GM18951 (cell line): Measurements from ENCODE around the gene TUBB3.

Experiments
- POLR2A ChIP-seq: IDR thresholded peaks from 4 replicates; pipeline ENCODE4 v1.6.1; 2011; ENCODE audit warnings: mild to moderate bottlenecking; ENCODE audit not compliant: insufficient read length, insufficient read depth; ENCODE audit errors: extremely low read depth
- in situ Hi-C: fragments of 300-500 bp; cut with MboI; formaldehyde crosslinking; loops from one replicate; pipeline ENCODE4 v1.12.0; 2022; ENCODE audit warnings: low sequenced_read_pairs, mixed read lengths, inconsistent platforms; ENCODE audit not compliant: unreplicated experiment

TUBB3 gene

DNA sequence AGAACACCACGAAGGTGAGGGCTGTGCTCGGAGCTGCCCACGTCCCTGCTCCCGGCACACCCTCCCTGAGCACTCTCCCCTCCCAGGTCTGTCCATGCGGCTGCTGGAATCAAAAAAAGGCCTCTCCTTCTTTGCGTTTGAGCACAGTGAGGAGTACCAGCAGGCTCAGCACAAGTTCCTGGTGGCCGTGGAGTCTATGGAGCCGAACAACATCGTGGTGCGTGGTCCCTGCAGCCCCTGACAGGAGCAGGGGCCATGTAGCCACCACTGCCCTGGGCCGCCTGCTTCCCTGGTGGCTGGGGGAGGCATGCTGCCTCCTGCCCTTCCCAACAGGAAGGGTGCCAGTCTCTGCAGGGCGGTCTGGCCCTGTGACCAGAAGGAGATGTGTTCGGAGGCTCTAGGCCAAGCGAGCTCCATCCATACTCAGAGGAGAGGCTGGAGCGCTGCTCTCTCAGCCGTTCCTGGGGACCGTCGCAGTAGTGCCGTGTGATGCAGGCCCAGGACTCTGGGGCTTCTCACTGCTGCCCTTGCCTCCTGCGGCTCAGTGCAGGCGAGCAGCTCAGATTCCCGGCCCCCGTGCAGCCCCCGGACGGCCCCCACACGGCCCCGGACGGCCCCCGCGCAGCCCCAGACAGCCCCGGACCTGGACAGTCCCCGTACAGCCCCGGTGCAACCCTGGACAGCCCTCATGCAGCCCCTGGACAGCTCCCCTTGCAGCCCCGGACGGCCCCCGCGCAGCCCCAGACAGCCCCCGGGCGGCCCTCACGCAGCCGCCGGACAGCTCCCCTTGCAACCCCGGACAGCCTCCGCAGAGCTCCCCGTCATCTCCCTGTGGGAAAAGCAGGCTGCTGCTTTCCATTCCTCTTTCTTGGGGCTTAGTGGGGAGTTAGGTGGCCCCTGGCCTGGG, 29.2 kb upstream of the TUBB3 start:
- TF ChIP-seq POLR2A = no peak
- in situ Hi-C loops = no loop called here

DNA sequence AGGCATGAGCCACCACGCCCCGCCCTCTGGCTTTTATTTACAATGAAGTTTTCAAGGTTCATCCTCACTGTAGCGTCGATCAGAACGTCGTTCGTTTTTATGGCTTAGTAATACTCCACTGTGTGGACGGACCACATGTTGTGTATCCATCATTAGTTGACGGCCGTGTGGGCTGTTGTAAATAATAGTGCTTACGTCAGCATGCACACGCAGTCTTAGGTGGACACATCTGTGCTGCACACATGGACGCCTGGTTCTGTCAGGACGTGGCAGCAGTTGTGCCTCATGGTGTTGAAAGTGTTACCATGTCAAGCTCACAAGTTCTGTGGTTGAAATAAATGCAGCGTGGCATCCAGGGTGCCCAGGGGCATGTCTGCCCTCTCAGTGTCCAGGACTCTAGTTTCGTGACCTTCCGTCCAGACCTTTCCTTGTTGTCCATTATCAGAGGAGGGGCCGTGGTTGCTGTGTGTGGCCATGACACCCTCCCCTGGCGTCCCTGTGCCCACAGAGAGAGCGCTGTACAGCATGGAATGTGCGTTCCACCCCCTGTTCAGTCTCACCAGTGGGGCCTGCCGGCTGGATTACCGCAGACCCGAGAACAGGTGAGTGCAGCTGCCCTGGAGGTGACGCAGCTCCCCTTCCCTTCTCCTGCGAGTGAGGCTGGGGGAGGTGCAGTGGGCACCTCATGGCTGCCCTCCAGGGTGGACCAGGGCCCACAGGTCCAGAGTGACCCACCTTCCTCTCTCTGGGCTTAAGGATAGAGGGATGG, 27.5 kb upstream of the TUBB3 start:
- no peak for TF ChIP-seq POLR2A
- in situ Hi-C loops = no loop called here

DNA sequence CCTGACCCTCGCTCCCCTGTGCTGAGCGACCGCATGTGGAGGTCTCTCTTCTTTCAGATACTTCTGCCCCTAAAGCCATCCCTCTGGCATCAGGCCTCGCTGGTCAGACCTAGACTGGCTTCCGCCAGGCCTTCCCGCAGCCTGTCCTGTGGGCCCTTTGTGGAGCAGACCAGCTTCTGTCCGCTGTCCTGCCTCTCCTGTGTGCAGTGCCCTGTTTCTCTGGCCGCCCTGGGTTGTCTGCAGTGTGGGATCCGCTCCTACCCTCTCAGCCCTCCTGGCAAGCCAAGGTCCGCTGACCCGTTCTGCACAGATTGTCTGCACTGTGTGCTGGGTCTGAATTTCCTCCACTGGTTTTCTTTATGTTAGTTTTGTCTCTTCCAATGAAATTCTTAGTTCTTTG, 25.9 kb upstream of the TUBB3 start:
- no peak for TF ChIP-seq POLR2A

DNA sequence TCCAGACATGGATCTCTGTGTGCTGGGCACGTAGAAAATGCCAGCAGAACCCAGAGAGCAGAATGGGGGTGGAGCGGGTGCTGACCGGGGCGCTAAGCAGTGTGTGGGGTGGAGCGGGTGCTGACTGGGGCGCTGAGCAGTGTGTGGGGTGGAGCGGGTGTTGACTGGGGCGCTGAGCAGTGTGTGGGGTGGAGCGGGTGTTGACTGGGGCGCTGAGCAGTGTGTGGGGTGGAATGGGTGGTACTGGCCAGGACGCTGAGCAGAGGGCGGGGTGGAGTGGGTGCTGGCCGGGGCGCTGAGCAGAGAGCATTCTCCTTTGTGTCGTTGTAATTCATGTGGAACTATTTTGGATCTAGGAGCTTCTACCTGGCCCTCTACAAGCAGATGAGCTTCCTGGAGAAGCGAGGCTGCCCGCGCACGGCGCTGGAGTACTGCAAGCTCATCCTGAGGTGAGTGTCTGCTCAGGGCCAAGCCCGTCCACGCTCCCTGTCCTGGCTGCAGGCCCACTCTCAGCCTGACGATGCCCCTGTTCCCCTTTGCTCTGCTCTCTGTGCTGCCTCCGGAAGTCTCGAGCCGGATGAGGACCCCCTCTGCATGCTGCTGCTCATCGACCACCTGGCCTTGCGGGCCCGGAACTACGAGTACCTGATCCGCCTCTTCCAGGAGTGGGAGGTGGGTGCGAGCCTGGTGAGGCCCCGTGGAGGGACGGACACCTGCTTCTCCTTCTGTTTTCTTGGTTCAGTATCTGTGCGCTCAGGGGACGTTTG, 24.8 kb upstream of the TUBB3 start:
- in situ Hi-C loops = no loop called here
- TF ChIP-seq POLR2A = no peak

More for the DNA sequence above, 25.9 kb upstream of the TUBB3 start:
- in situ Hi-C loops = no loop called here

DNA sequence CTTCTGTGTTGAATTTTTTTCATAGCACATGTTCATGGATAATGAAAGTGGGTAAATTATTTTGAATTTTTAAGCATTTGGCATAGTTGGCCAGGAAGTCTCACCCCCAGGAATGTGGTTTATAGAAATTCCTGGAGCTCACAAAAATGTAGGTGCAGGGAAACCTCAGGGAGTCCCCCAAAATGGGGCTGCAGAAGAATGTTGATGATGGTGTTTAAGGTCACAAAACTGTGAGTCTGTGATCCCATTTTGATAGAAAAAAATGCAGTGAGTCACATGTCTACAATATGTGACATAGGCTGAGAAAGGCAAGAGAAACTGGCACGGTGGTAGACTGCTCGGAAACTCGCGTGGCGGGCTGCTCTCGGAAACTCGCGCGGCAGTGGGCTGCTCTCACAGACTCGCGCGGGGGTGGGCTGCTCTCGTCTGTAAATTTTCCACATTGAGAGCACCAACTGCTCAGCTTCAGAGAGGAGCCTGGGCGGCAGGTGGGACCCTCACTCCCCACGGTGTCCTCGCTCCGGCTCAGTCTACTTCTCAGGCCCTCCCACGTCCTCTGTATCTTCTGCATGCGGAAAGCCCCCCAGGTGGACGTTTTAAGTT, 23.2 kb upstream of the TUBB3 start:
- in situ Hi-C loops = no loop called here
- TF ChIP-seq POLR2A = no peak

DNA sequence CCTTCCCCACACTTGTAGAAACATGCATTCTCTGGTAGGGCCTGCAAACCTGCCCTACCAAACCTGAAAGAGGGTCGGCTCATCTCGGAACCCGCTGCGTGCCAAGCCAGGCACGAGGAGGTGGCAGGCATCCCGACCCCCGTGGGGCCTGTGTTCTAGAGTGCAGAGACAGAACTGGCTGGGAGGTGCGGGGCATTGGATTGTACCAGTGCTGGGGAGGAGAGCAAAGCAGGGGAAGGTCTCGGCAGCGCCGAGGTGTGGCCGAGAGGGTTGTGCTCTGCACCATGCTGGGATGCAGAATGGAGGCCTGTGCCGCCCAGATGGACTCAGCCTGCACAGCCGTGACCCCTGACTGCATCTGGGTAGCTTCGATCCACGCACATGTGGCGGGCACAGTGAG, 22.3 kb upstream of the TUBB3 start:
- in situ Hi-C loops = no loop called here
- no peak for TF ChIP-seq POLR2A

DNA sequence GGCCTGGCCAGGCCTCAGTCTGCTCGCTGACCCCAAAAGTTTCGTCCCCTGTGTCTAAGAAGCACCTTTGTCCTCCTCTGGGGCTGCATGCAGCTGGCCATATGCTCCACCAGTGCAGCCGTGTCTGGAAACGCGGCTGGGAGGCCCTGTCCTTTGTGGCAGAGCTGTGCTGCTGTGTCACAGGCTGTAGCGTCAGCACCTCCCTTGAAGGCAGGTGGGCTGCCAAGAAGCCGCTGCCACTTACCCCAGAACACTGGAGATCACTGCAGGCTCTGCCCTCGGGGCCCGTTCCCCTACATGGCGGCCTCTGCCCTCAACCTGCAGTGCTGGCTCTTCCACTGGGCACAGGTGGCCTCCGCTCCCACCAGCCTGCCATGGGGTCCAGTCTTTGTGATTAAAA, 20.2 kb upstream of the TUBB3 start:
- in situ Hi-C loops = no loop called here
- TF ChIP-seq POLR2A = no peak

DNA sequence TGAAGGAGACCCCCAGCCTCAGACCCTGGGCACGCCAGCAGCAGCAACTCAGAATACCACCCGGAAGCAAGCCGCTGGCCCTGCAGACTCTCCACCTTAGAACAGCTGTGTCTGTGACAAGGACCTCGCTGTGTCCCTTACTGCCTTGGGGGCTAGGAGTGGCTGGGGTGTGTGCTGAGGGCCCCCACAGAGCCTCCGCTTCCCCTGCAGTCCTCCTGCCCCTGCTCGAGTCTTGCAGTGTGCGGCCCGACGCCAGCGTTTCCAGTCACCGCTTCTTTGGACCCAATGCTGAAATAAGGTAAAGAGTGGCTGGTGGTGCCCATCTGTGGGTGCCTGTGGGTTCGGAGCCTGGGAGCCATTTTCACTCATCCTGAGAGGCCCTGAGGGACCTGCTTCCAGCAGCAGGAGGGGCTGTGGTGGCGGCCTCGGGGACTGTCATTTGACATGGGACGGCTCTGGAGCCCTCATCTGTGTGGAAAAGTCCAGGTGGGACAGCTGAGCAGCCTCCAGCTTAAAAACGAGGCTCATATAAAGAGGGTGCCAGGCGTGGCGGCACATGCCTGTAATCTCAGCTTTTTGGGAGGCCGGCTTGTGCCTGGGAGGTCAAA, 19.1 kb upstream of the TUBB3 start:
- TF ChIP-seq POLR2A = no peak
- in situ Hi-C loops = no loop called here

DNA sequence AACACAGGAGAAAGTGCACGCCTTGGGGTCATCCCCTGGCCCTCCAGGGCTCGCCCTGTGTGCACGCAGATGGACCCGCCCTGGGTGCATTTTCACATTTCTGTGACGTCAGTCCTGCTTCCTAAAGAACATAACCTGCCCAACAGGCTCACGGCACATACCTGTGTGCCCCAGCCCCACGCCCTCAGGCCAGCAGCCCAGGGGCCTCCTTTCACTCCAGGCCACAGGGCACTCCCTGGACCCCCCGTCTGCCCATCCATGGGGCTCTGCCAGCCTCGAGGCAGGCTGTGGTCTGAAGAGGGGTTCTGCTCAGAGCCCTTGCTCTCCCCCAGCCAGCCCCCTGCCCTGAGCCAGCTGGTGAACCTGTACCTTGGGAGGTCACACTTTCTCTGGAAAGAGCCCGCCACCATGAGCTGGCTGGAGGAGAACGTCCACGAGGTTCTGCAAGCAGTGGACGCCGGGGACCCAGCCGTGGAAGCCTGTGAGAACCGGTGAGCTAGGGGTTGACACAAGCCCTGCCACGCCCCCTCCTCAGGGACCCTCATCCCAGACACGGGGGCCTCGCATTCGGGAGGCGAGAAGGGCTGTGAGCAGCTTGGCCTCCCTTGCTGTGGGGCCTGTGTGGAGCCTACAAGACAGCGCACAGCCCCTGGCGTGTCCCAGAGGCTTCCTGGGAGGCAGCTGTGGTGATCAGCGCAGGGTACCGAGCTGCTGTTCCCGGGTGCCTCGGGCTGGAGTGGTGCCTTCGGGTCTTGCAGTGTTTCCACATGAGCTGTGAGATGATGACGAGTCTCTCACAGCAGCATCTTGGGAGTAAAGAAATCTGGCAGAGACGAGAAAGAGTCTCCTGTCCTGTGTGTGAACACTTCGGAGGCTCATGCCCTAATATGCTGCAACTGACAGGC, 18.3 kb upstream of the TUBB3 start:
- TF ChIP-seq POLR2A = no peak
- in situ Hi-C loops = no loop called here

DNA sequence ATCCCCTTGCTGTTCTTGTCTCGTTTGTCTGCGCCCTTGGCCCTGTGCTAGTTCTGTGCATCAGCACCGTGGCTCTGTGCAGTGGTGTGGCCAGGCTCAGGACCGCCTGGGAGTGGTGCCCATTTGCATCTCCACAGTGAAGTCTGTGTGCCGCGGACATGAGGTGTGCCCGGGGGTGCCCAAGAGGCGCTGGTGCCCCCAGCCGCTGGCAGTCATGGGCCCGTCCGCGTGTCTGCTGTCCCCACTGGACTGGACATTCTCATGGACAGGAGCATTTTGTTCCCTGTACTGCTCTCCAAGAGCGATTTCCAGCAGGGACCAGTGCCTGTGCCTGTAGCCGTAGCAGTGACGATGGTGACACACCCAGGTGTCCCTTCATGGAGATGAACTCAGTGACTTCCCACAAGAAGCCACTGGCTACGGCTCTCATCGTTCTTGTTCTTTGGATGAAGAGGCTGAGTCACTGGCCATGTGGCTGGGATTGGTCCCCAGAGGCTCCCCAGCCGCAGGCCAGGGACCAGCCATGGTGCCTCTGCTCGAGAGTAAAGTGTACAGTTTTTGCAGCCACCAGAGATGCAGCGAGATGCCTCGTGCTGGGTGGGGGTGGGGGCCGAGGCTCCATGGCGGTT, 17.5 kb upstream of the TUBB3 start:
- TF ChIP-seq POLR2A = no peak
- in situ Hi-C loops = no loop called here
